DMS 273 treated with DMSO at 0.1 percent for 48 hours (cell line): Measurements from ENCODE around the gene CFLAR.
"Not testable (repeated sequence)": the region's sequence is repeated elsewhere in the genome, so short reads cannot be mapped to it uniquely, and the experiment has no call there.

Experiments
- DNase-seq: peaks from one replicate; lab custom pipeline; 2025; lab: John Stamatoyannopoulos, UW

Gene CFLAR

GRCh38 chr2:201149064-201149820 is 33.3 kb downstream of the CFLAR start:
- DNase-seq = no peak

DNA sequence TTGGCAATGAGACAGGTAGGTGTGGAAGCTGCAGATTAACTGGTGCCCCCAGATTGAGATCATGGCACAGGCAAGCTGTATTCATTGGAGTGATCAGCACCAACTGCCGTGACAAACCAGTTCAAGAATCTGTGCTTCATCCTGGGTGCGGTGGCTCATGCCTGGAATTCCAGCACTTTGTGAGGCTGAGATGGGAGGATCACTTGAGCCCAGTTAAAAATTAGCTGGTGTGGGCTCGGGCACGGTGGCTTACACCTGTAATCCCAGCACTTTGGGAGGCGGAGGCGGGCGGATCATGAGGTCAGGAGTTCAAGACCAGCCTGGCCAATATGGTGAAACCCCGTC is 33.8 kb downstream of the CFLAR start:
- not testable (repeated sequence) for DNase-seq

DNA sequence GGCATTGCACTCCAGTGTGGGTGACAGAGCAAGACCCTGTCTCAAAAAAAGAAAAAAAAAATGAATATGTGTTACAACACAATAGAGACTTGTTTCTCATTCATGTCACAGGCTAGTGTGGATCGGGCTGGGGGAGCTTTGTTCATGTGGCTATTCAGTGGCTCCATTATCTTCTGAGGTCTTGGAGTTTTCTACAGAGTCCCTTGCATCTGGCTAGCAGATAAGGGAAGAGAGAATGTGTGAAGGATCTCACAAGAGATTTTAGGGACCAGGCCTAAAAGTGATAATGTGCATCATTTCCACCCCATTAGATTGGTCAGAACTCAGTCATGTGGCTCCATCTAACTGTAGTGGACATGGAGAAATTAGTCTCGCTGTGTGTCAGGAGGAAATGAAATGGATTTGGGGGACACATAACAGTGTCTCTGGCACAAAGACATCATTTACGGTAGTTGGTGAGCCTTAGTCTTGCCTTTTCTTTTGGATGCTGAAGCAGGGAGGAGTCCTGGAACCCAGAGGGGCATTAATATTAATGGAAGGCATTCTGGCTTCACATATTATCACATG is 34.6 kb downstream of the CFLAR start:
- no peak for DNase-seq

DNA sequence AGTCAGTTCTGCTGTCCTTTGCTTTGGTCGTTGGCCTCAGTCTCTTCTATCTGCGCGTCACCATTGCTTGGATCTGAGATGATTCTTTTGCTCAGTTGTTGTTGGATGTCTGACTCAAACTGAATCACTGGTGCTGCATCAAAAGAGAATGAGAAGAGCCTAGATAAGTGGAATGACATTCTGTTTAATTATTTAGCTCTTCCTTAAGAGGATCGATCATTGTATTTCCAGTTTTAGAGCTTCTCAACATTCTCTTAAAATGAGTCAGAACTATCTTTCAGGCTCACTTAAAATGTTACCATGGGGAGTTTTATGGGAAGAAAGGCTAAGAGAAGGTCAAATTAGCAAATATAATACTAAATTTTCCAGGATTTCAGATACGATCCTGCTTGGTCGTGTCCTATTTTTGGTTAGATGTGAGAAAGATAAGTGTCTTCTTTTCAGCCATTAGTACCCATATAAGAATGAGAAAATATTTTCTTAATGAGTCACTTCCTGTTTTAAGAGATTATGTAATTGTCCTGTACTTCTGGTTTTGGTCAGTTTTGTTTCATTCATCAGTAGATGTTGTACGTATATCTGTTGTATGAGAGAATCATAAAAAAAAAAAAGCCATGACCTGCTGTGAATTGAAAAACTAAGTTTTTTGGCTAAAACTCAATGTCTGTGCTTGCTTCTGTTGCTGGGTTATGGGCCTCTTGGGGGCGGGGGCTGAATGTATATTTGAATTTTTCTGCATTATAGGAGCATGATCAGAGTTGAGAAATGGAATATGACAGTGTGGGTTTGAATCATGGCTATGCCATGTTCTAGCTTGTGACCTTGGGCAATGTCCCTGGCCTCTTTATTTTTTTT is 35.4 kb downstream of the CFLAR start:
- DNase-seq = no peak

DNA sequence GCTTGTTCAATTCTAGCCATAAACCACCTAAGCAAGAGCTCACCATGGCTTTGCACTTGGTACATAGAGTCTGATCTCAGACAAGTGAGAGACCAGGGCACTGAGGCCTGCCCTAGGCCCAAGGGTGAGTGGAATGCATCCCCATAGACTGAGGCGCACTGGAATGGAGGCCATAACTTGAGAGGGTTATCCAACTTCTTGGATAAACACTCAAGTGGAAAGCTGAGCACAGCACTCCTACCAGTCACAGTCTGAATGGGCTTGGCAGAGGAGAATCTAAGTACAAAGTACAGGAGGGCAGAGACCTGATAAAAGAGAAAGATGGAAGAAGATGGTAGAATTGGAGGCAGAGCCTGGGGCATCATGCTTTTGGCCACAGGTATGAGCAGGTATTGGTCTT is 36.6 kb downstream of the CFLAR start:
- DNase-seq = no peak

- DNase-seq = no peak
Measured at GRCh38 chr2:201152999-201153815, 37.2 kb downstream of the CFLAR start.

- no peak for DNase-seq
Measured at GRCh38 chr2:201154615-201155399, 38.8 kb downstream of the CFLAR start.

- no peak for DNase-seq
Measured at GRCh38 chr2:201156036-201156435, 40.1 kb downstream of the CFLAR start.

- no peak for DNase-seq
Measured at GRCh38 chr2:201156640-201157039, 40.7 kb downstream of the CFLAR start.

GRCh38 chr2:201157694-201158093 is 41.7 kb downstream of the CFLAR start:
- no peak for DNase-seq

DNA sequence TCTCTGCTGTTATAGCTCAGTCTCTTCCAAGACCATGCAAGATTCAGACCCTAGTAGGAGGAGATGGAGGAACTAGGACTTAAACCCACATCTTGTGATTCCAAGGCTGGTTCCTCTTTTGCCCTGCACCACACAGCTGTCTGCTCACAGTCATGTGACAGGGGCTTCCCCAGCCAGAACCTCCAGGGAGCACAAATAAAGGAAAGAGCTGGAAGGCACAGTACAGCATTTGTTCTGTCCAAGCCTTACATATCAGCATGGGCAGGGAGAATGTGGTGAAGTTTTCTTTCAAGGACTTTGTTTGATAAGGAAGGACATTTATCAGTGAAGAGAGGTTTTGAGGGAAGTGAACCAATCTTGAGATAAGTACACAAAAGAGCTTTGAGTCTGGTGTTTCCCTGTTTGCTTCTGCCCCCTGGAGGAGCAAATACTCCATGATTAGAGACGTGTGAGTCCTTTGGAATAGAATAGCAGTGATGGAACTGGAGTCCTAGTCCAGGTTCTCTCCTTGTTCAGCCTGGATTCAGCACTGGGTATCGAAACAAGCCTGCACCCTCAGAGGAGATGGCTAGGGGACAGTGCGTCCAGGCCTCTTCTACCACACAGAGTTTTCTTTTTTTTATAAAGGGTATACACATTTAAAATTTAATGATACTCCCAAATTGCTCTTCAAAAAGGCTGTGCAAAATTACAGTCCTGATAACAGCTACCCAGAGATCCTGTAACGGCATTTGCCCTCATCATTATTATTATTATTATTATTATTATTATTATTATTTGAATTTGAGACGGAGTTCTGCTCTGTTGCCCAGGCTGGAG is 42.4 kb downstream of the CFLAR start:
- peak; percentile 74 for DNase-seq

- DNase-seq = no peak
Measured at GRCh38 chr2:201164166-201164565, 48.2 kb downstream of the CFLAR start.

DNA sequence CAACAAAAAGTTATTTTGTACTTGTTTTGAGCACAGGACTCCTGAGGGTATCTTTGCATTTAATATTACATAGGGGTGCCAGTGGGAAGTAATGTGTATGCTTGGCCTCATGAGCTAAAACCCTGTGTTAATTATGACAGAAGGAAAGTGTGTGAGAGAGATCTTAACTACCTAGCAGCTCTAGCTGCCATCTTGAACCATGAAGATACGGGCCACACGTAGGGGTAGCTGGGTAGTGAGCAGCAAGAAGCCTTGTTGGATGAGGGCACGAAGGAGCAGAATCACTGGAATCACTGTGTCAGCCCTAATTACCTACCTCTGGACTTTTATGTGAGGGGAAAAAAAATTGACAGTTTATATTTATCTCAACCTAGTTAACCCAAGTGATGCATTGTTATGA is 51.6 kb downstream of the CFLAR start:
- no peak for DNase-seq

GRCh38 chr2:201168496-201168895 is 52.5 kb downstream of the CFLAR start:
- DNase-seq = not testable (repeated sequence)

- DNase-seq = no peak
Measured at GRCh38 chr2:201171259-201171814, 55.4 kb downstream of the CFLAR start.

GRCh38 chr2:201172279-201172678 is 56.3 kb downstream of the CFLAR start:
- DNase-seq = no peak

- DNase-seq = no peak
Measured at GRCh38 chr2:201174687-201175086, 58.7 kb downstream of the CFLAR start.

DNA sequence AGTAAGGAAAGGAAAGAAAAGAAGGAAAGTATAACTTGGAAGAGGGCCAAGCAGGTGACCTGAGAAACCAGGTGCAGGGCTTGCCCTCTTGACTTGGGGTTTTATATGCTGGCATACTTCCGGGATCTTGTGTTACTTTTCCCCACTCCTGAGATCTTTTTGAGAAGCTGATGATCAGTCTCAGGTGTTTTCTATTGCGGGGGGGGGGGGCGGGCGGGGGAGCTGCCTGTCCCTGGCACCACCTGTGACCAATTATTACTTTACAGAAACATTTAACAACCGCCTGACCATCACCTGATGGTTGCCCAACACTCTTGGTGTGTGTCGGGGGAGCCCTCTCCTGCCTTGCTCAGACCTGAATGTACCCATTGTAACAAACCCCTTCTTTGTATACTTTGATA is 60.1 kb downstream of the CFLAR start:
- no peak for DNase-seq

- DNase-seq = no peak
Measured at GRCh38 chr2:201180010-201180409, 64.0 kb downstream of the CFLAR start.
